Lung (tissue), 12 donors: ENCODE measurements around the gene B4GALNT4. TPM values are rescaled to one million over a fixed set of nuclear protein-coding genes. Genes with fewer than 3 reads are reported as not detected.
A peak's percentile ranks its signal among the peaks of the same experiment; 100 is the strongest.

Source experiments
- ATAC-seq: fragments of 200-7000 bp; cut with Tn5 transposase; one replicate; pipeline ENCODE4 v1.9.1; 2020; ENCODE audit warnings: moderate number of reproducible peaks; ENCODE audit not compliant: insufficient read depth, low FRiP score
- DNase-seq, 3 donors: peaks; one replicate each; pipeline ENCODE4 v3.0.0-alpha.2; 2013 to 2017
- H3K27ac ChIP-seq, 2 donors: one replicate each; pipeline ENCODE4 v1.5.1; 2013; ENCODE audit warnings: mild to moderate bottlenecking in 2 of 2, moderate library complexity in 2 of 2, control low read depth in 1 of 2, inconsistent platforms in 1 of 2, low read depth in 1 of 2, low read length in 1 of 2
- H3K27me3 ChIP-seq, 3 donors: one replicate each; pipeline ENCODE4 v1.5.1; 2013; ENCODE audit warnings: low read length in 2 of 3; ENCODE audit not compliant: control insufficient read depth in 3 of 3, insufficient read depth in 3 of 3
- H3K36me3 ChIP-seq, 4 donors: one replicate each; pipeline ENCODE4 v1.5.1; 2013; ENCODE audit warnings: low read length in 4 of 4, mild to moderate bottlenecking in 1 of 4, moderate library complexity in 1 of 4; ENCODE audit not compliant: control insufficient read depth in 4 of 4, insufficient read depth in 4 of 4
- H3K4me1 ChIP-seq, 5 donors: one replicate each; pipeline ENCODE4 v1.5.1; 2013; ENCODE audit warnings: low read length in 5 of 5, mild to moderate bottlenecking in 2 of 5, moderate library complexity in 1 of 5; ENCODE audit not compliant: control insufficient read depth in 5 of 5, insufficient read depth in 5 of 5
- H3K4me3 ChIP-seq: one replicate; pipeline ENCODE4 v1.5.1; 2013; ENCODE audit warnings: mild to moderate bottlenecking, control low read depth, moderate library complexity
- H3K9ac ChIP-seq, 2 donors: one replicate each; pipeline ENCODE4 v1.5.1; 2013; ENCODE audit warnings: low read length in 2 of 2, control low read depth in 1 of 2; ENCODE audit not compliant: insufficient read depth in 1 of 2
- H3K9me3 ChIP-seq, 4 donors: one replicate each; pipeline ENCODE4 v1.5.1; 2013; ENCODE audit warnings: low read length in 3 of 4, mild to moderate bottlenecking in 1 of 4, moderate library complexity in 1 of 4; ENCODE audit not compliant: control insufficient read depth in 4 of 4, insufficient read depth in 3 of 4
- WGBS, 2 donors: extraction: QIAGEN DNeasy Blood & Tissue Kit; methylation state at CpG; one replicate each; pipeline ENCODE4 v1.1.7; 2013; 5-methylcytosine and 5-hydroxymethylcytosine counted together
- polyA plus RNA-seq, 2 donors: library from polyadenylated mRNA; stranded (reverse); fragments of 200-250 nt; gene quantifications; one replicate each; pipeline ENCODE4 v1.2.1, GENCODE V29; 2013
- total RNA-seq, 2 donors: library from RNA; depleted of rRNA in 1 of 2; stranded (reverse); fragments of >200 nt in 1 of 2; gene quantifications; one replicate each; pipeline ENCODE4 v1.2.1, GENCODE V29; 2014 to 2021
- TF ChIP-seq, protein P1 (sequence below): IDR thresholded peaks from 2 replicates; pipeline ENCODE4 v1.5.1; 2012; ENCODE audit warnings: mild to moderate bottlenecking; ENCODE audit errors: control extremely low read depth, extremely low read depth
- donor health status: control.
- donor health status: control.
- donor health status: Bipolar disorder and iron deficiency.
- donor health status: healthy.
- donor health status: DM: yes; HTN: yes; CAD: no.

Gene B4GALNT4
- total and polyA plus RNA-seq, 4 donors = 1.4 to 6.8 (median 3.3) TPM

DNA sequence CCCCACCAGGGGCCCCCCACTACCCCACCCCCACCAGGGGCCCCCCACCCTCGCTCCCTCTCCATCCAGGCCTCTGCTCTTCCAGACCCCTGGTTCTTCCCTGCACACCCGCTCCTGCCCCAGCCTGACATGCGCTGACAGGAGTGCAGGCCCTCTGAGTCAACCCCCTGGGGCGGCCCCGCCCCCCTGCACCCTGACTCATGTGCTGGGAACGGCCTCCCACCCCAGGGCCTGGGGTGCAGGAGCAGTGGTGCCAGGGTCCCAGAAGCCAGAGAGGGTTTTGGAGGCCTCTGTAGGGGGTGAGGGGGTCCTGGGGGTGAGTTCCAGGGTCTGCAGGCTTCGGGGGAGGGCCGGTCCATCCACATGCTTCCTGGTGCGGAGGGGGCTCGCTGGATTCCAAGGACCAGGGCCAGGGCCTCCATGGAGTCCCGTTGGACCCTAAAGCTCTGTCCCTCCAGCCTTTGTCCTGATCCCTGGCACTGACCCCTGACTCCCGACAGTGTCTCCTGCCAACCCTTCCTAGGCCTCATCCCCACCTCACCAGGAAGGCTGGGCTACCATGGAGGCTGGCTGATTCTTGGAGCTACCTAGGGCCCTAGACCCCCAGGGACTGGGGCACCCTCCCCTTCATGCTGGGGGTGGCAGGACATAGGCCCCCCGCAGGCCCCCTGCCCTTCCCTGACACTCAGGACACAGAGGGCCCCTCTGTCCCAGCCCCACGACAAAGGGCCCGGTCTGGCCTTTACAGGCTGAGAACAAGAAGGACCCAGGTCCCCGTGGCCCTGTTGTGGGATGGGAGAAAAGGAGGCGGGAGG is 24.1 kb downstream of the B4GALNT4 start:
- ATAC-seq (no peak), DNase-seq (no peak)
- Histone ChIP-seq H3K36me3 (peaks cover 0 to 6% (median 0%) of the 10 kb centered on the region in 4 donors), H3K4me3 (no peak overlapping the region), H3K27me3 (no peaks in the 10 kb centered on the region), H3K9ac (no peak overlapping the region), H3K9me3 (no peaks in the 10 kb centered on the region), H3K4me1 (peaks cover 0 to 13% (median 0%) of the 10 kb centered on the region in 5 donors), H3K27ac (peak overlapping the region in 1 of 2 donors; percentile 46)
- 85 to 91% methylated on average over 14 to 17 of the region's 17 CpGs for WGBS, 2 donors
- TF ChIP-seq, protein P1, sequence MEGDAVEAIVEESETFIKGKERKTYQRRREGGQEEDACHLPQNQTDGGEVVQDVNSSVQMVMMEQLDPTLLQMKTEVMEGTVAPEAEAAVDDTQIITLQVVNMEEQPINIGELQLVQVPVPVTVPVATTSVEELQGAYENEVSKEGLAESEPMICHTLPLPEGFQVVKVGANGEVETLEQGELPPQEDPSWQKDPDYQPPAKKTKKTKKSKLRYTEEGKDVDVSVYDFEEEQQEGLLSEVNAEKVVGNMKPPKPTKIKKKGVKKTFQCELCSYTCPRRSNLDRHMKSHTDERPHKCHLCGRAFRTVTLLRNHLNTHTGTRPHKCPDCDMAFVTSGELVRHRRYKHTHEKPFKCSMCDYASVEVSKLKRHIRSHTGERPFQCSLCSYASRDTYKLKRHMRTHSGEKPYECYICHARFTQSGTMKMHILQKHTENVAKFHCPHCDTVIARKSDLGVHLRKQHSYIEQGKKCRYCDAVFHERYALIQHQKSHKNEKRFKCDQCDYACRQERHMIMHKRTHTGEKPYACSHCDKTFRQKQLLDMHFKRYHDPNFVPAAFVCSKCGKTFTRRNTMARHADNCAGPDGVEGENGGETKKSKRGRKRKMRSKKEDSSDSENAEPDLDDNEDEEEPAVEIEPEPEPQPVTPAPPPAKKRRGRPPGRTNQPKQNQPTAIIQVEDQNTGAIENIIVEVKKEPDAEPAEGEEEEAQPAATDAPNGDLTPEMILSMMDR = no peak

DNA sequence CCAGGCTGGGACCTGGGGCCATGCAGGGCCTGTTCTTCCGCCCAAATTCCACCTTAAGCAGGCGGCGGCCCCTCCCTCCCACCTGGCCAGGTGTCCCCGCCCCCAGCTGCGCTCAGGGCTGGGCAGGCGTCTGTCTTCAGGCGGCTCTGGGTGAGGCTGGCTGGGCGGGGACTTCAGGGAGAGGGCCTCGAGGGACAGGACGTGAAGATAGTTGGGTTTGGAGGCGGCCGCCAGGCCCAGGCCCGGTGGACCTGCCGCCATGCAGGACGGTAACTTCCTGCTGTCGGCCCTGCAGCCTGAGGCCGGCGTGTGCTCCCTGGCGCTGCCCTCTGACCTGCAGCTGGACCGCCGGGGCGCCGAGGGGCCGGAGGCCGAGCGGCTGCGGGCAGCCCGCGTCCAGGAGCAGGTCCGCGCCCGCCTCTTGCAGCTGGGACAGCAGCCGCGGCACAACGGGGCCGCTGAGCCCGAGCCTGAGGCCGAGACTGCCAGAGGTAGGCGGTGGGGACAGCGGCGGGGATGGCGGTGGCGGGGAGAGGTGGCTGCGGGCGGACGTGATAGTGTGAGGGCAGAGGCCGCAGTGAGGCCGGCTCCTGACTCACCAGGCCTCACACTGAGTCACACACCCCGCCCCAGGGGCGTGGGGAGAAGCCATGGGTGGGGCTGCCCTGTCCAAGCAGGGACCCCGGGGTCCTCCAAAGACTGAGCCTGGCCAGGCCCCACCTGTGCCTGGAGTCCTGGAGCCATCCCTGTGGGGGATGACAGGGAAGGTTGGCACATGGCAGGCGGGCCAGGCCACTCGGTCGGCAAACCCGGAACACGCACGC is 24.9 kb downstream of the B4GALNT4 start, which contains the start of gene PKP3:
Gene PKP3 (plus strand): TSS at position 176 of the 824 bp plus-strand sequence. CDS start 84 bp downstream, at position 260.
- no peaks in the 10 kb centered on the region for H3K27me3 ChIP-seq
- peaks cover 0 to 10% (median 0%) of the 10 kb centered on the region in 4 donors for H3K36me3 ChIP-seq
- H3K27ac ChIP-seq = peak within 1 kb of the TSS in 1 of 2 donors; percentile 71
- H3K9ac ChIP-seq = no peak within 1 kb of the TSS
- peak within 1 kb of the TSS; percentile 12 for H3K4me3 ChIP-seq
- H3K9me3 ChIP-seq = no peaks in the 10 kb centered on the region
- ATAC-seq = peak; percentile 85
- TF ChIP-seq, protein P1 = no peak
- 58 to 74% methylated on average over 54 to 57 of the region's 57 CpGs for WGBS, 2 donors
- peaks cover 0 to 11% (median 0%) of the 10 kb centered on the region in 5 donors for H3K4me1 ChIP-seq
- peak; percentile 38 to 72 (median 61) for DNase-seq

DNA sequence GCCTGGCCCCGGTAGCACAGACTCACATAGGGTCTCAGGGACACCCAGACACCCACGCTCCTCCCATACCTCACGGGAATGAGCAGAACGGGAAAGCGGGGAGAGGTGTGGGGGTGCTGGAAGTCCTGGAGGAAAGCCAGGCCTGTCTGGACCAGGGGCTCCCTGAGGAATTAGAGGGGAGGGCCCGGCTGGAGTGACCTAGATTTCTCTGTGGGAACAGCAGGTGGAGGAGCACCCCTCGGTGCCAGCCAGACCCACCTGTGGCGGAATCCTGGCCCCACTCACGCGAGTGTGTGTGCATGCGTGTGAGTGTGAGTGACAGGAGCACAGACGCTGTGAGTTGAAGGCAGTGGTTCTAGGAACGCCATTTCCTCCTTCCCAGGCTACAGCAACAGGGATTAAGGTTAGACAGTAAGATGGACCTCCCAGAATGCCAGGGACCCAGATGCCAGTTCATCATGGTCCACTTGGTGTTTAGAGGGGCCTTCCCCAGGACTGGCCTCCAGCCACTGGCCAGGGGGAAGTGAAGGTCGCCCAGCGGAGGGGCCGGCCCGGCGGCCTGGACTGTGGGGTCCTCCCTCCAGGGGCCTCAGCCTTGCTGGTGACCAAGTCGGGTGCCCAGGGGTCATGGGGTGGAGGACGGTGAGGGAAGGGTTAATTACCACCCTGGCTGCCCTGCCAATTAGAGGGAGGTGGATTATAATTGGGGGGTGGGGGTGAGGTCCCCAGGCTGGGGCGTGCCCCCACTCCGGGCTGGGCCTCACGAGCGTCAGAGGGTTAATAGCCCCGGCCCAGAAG is 25.8 kb downstream of the B4GALNT4 start:
- no peaks in the 10 kb centered on the region for H3K27me3 ChIP-seq
- DNase-seq = no peak
- no peak for ATAC-seq
- peak overlapping the region in 1 of 2 donors; percentile 33 for H3K27ac ChIP-seq
- peaks cover 0 to 10% (median 0%) of the 10 kb centered on the region in 4 donors for H3K36me3 ChIP-seq
- H3K9me3 ChIP-seq = no peaks in the 10 kb centered on the region
- H3K4me3 ChIP-seq = peak overlapping the region; percentile 12
- H3K9ac ChIP-seq = no peak overlapping the region
- peaks cover 0 to 11% (median 0%) of the 10 kb centered on the region in 5 donors for H3K4me1 ChIP-seq
- 67 to 85% methylated on average over 24 to 25 of the region's 25 CpGs for WGBS, 2 donors
- TF ChIP-seq, protein P1 = no peak
